Measurements from ENCODE around the gene SNAI3. TPM values are rescaled to one million over a fixed set of nuclear protein-coding genes. Genes with fewer than 3 reads are reported as not detected.

Gene SNAI3
- polyA plus RNA-seq, 1 donor from 2014 or later: not detected

DNA sequence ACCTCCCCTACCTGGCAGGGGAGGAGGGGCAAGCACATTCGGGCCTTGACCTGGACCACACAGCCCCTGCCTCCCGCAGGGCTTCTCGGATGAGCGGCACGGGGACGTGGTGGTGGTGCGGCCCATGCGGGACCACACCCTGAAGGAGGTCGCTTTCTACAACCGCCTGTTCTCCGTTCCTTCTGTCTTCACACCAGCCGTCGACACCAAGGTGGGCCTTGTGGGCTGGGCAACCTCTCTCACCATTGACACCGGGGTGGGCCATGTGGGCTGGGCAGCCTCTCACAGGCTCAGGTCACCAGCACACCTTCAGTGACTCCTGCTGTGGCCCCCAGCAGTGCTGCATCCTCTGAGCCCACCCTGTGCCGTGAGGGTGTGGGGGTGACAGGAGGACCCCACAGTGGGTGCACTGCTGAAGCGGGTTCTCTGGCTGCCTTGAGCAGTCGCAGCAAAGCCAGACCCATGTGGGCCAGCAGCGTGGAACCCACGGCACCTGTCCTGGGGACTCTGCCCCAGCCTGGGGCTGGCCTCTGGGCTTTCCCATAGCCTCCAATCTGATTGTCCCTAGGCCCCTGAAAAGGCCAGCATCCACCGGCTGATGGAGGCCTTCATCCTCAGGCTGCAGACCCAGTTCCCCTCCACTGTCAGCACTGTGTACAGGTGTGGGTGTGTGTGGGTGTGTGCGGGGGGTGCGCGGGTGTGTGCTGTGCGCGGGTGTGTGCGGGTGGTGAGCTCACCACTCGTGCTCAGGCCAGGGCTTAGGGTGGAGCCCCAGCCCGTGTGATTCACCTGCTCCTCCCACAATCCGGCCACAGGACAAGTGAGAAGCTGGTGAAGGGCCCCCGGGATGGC is 27.5 kb upstream of the SNAI3 start:
- H3K79me2 ChIP-seq (replicated peaks; ENCODE audit: insufficient read depth, low read length): no peaks in the 10 kb centered on the region
- H3F3A ChIP-seq (ENCODE audit: insufficient read depth, low read length, poor library complexity, severe bottlenecking): no peaks in the 10 kb centered on the region
- no peaks in the 10 kb centered on the region for H4K20me1 ChIP-seq (ENCODE audit: insufficient read depth)
- H3K27ac ChIP-seq (ENCODE audit: low read length): no peak overlapping the region
- no peaks in the 10 kb centered on the region for H3K36me3 ChIP-seq (ENCODE audit: insufficient read depth, low read length)
- H3K9ac ChIP-seq (ENCODE audit: low read length): no peak overlapping the region
- no peak overlapping the region for H3K4me3 ChIP-seq (ENCODE audit: low read length)
- no peaks in the 10 kb centered on the region for H3K27me3 ChIP-seq (ENCODE audit: insufficient read depth, low read depth, low read length)
- H3K9me3 ChIP-seq (ENCODE audit: low read length): no peaks in the 10 kb centered on the region
- no peak overlapping the region for H2AFZ ChIP-seq (ENCODE audit: low read depth, low read length)
- TF ChIP-seq RAD21 (conservative IDR thresholded peaks at IDR 0.05) (no peak), EP300 (conservative IDR thresholded peaks at IDR 0.05; ENCODE audit: poor library complexity, severe bottlenecking) (no peak), SMC3 (conservative IDR thresholded peaks at IDR 0.05; ENCODE audit: poor library complexity) (no peak), EZH2 (IDR thresholded peaks at IDR 0.05; ENCODE audit: borderline replicate concordance, insufficient read depth, low read length, poor library complexity, severe bottlenecking) (no peak), POLR2AphosphoS5 (IDR thresholded peaks at IDR 0.05) (no peak), MXI1 (conservative IDR thresholded peaks at IDR 0.05; ENCODE audit: poor library complexity, severe bottlenecking) (no peak)
- TF ChIP-seq, protein P1, sequence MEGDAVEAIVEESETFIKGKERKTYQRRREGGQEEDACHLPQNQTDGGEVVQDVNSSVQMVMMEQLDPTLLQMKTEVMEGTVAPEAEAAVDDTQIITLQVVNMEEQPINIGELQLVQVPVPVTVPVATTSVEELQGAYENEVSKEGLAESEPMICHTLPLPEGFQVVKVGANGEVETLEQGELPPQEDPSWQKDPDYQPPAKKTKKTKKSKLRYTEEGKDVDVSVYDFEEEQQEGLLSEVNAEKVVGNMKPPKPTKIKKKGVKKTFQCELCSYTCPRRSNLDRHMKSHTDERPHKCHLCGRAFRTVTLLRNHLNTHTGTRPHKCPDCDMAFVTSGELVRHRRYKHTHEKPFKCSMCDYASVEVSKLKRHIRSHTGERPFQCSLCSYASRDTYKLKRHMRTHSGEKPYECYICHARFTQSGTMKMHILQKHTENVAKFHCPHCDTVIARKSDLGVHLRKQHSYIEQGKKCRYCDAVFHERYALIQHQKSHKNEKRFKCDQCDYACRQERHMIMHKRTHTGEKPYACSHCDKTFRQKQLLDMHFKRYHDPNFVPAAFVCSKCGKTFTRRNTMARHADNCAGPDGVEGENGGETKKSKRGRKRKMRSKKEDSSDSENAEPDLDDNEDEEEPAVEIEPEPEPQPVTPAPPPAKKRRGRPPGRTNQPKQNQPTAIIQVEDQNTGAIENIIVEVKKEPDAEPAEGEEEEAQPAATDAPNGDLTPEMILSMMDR (IDR thresholded peaks at IDR 0.05; ENCODE audit: poor library complexity, severe bottlenecking): no peak
- TF ChIP-seq, protein P2, sequence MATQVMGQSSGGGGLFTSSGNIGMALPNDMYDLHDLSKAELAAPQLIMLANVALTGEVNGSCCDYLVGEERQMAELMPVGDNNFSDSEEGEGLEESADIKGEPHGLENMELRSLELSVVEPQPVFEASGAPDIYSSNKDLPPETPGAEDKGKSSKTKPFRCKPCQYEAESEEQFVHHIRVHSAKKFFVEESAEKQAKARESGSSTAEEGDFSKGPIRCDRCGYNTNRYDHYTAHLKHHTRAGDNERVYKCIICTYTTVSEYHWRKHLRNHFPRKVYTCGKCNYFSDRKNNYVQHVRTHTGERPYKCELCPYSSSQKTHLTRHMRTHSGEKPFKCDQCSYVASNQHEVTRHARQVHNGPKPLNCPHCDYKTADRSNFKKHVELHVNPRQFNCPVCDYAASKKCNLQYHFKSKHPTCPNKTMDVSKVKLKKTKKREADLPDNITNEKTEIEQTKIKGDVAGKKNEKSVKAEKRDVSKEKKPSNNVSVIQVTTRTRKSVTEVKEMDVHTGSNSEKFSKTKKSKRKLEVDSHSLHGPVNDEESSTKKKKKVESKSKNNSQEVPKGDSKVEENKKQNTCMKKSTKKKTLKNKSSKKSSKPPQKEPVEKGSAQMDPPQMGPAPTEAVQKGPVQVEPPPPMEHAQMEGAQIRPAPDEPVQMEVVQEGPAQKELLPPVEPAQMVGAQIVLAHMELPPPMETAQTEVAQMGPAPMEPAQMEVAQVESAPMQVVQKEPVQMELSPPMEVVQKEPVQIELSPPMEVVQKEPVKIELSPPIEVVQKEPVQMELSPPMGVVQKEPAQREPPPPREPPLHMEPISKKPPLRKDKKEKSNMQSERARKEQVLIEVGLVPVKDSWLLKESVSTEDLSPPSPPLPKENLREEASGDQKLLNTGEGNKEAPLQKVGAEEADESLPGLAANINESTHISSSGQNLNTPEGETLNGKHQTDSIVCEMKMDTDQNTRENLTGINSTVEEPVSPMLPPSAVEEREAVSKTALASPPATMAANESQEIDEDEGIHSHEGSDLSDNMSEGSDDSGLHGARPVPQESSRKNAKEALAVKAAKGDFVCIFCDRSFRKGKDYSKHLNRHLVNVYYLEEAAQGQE (IDR thresholded peaks at IDR 0.05; ENCODE audit: borderline replicate concordance): no peak
- no peaks in the 10 kb centered on the region for H3K9me2 ChIP-seq (ENCODE audit: insufficient read depth, low read length)
- no peak overlapping the region for H3K4me2 ChIP-seq (ENCODE audit: low read length)

- Histone ChIP-seq H3K4me2 (ENCODE audit: low read length) (no peak overlapping the region), H3K36me3 (ENCODE audit: insufficient read depth, low read length) (no peaks in the 10 kb centered on the region), H3F3A (ENCODE audit: insufficient read depth, low read length, poor library complexity, severe bottlenecking) (no peaks in the 10 kb centered on the region), H3K79me2 (replicated peaks; ENCODE audit: insufficient read depth, low read length) (no peaks in the 10 kb centered on the region), H3K4me3 (ENCODE audit: low read length) (no peak overlapping the region), H3K27me3 (ENCODE audit: insufficient read depth, low read depth, low read length) (no peaks in the 10 kb centered on the region), H3K9me2 (ENCODE audit: insufficient read depth, low read length) (no peaks in the 10 kb centered on the region), H4K20me1 (ENCODE audit: insufficient read depth) (no peaks in the 10 kb centered on the region), H3K9me3 (ENCODE audit: low read length) (no peaks in the 10 kb centered on the region), H2AFZ (ENCODE audit: low read depth, low read length) (no peak overlapping the region), H3K9ac (ENCODE audit: low read length) (no peak overlapping the region), H3K27ac (ENCODE audit: low read length) (no peak overlapping the region)
- no peak for TF ChIP-seq MXI1 (conservative IDR thresholded peaks at IDR 0.05; ENCODE audit: poor library complexity, severe bottlenecking)
- no peak for TF ChIP-seq EP300 (conservative IDR thresholded peaks at IDR 0.05; ENCODE audit: poor library complexity, severe bottlenecking)
- TF ChIP-seq TAF1 (IDR thresholded peaks at IDR 0.05; ENCODE audit: low read depth): no peak
- no peak for TF ChIP-seq RAD21 (conservative IDR thresholded peaks at IDR 0.05)
- TF ChIP-seq, protein P1 (IDR thresholded peaks at IDR 0.05; ENCODE audit: poor library complexity, severe bottlenecking): no peak
- TF ChIP-seq, protein P2 (IDR thresholded peaks at IDR 0.05; ENCODE audit: borderline replicate concordance): no peak
- no peak for TF ChIP-seq SMC3 (conservative IDR thresholded peaks at IDR 0.05; ENCODE audit: poor library complexity)
- no peak for TF ChIP-seq EZH2 (IDR thresholded peaks at IDR 0.05; ENCODE audit: borderline replicate concordance, insufficient read depth, low read length, poor library complexity, severe bottlenecking)
- TF ChIP-seq POLR2AphosphoS5 (IDR thresholded peaks at IDR 0.05): no peak
Observed at GRCh38 chr16:88713054-88713453, 26.7 kb upstream of the SNAI3 start.
